HuH-7.5 (cell line): Measurements from ENCODE around the gene NEDD4.
"Not testable (repeated sequence)": the region's sequence is repeated elsewhere in the genome, so short reads cannot be mapped to it uniquely, and the experiment has no call there.

Source experiments
- DNase-seq: peaks from one replicate; pipeline ENCODE4 v3.0.0; 2011; ENCODE audit warnings: low spot score

The NEDD4 gene

DNA sequence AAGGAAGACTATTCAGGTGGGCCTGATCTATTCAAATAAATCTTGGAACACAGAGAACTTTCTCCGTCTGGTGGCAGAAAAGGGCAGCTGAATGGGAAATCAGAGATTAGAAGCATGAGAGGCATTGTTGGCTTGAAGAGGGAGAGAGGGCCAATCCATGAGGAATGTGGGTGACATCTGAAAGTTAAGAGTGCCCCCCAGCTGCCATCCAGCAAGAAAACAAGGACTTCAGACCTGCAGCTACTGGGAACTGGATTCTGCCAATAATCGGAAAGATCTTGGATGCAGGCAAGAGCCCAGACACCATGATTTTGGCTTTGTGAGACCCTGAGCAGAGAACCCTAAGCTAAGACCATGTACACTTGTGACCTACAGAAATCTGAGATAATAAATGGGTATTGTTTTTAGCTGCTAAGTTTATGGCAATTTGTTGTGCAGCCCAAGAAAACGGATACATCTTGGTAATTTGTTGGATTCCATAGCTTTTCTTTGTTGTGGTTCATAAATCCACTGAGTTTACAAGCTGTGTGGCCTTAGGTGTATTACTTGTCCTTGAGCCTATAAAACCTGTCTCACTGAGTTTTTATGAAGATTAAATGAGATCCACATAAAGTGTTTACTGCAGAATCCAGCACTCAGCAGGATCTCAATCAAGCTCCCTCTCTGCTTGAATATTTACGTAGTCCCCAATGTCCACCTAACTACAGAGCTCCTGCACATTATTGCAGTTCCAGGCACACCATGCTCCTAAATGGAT is 168.4 kb downstream of the NEDD4 start:
- no peak for DNase-seq

DNA sequence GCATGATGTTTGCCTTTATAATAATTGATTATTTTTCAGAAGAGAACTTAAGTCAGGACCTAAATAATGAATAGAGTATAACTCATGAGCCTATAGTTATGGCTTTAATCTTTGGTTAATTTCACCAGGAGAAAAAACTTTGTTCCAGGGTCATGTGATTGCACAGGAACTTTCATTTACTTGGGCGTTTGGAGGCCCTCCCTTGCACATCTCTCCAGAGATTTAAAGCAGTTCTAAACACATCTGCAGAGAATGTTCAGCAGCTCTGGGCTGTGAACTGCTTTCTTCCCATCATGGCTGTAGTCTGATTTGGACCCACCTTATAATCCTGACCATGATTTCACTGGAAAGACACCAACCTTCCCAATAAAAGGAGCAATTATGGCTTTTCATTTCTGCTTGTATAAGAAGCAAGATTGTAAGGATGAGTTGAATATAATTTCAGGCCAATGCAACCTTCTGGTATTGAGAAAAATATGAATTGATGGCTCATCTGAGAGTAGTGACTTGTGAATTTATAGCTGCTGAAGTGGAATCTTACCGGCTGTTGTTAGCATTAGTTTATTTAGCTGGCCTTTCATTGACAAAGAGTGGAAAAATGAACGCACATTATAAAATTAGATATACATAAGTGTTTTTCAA is 169.6 kb downstream of the NEDD4 start:
- no peak for DNase-seq

DNA sequence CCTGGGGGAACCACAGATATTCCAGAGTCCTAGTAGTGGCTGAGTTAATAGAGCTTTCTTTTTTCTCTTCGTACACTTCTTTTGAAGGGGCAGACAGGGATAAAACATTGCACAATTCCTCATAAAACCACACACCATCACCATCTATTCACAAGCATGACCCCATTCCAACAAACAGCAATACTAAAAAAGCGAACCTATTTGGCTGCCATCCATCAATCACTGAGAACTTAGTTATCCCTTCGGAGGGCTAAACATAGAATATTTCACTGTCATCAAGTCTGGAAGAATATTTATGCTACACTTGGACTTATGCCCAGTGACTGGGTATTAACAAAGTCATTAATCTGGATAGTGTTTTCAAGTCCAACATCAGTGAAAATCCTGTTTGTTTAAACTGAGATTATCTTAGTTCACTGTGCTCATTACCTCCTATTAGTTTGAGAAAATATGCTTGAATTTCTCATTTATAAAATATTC is 170.2 kb downstream of the NEDD4 start:
- DNase-seq = no peak

DNA sequence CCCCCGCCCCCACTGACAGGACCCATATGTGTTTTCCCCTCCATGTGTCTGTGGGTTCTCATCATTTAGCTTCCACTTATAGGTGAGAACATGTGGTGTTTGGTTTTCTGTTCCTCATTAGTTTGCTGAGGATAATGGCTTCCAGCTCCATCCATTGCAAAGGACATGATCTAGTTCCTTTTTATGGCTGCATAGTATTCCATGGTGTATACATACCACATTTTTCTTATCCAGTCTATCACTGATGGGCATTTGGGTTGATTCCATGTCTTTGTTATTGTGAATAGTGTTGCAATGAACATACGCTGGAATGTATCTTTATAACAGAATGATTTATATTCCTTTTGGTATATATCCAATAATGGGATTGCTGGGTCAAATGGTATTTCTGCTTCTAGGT is 171.7 kb downstream of the NEDD4 start:
- not testable (repeated sequence) for DNase-seq

DNA sequence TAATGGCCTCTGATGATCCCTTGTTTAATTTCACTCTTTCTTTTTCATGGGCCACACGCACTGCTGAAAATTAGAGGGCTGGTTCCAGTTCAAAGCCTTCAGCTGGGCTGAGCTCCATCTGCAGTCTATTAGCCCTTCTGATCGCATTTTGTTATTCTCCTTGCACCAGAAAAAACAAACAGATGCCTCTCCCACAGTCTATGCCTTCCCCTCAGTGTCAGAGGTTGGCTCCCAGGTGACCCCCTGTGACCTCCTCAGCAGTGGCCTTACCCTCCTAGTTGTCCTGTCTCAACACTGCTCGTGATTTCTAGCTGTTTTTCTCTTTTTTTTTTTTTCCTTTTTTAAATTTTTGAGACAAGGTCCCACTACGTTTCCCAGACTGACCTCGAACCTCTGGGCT is 173.4 kb downstream of the NEDD4 start:
- DNase-seq = no peak

DNA sequence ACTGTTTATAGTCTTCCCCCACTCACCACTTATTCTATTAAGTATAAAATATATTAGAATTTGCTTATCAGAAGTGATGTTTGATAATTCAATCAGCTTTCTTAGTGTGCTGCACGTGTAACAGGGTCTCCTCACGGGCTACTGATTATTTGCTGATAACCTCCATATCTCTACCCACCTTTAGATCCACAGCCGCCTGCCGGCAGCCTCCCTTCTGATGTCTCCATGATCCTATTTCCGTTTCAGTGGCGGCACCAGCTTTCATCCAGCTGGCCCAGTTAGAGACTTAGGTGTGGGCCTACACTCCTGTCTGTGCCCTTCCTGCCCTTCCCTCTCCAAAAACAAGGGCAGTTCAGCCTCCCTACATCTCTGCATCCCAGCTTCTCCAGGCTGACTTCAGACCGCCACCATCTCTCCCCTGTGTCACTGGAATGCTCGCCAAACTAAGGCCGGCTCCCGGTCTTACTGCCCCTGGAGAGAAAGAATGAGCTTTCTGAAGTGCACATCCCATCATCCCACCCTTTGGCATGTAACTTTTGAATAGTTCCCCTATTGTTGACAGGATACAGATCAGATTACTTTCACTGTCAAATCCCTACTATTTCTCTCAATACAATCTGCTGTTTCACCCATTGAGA is 173.9 kb downstream of the NEDD4 start:
- no peak for DNase-seq

DNA sequence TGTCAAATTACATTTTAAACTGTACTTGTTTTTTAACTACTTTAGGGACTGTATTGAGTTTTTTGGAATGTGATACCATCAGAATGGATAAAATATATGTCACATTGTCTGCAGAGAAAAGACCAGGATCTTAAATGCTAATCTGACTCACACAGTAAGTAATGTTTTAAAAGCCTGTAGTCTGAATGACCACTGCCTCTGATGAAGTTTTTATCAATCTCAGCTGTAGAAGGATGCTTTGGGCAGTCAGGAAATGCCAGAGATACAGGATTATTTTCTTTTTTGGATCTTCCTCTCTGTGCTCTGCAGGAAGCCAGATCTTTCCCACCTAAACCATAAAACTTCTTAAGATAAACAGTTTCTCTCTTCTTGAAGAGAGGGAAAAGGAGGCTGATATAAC is 177.4 kb downstream of the NEDD4 start:
- DNase-seq = no peak

DNA sequence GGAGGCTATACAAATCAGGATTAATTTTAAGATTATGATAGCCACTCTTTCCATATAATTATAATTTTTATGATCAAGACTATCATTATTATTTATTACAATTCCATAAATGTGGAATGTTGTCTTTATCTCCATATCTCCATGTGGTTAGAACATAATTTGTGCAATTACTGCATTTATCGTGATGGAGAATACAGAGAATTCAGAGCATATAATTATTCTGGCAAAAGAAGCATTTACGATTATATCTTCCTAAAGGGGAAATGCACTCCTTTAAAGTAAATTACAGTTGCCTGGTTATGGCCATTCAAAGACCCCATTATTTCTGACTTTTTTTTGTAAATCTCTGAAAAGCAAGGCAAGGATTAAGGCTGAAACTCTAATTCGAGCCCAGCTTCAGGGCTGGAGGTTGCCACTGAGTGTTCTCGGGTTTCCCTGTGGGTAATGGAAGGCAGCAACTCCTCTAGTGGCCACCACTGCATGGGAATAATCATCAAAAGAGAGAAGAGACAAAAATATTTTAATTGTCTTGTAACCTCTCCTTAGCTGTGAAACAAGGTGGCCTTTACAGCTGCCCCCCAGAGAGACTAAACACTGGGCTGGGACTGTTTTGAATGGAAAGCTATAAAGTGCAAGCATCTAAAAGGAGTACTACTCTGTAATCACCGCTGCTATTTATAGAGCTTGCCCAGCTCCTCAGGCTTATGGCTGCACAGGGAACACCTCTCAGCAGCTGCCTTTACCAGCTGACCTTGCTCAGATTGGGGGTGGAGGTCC is 190.6 kb downstream of the NEDD4 start:
- no peak for DNase-seq

DNA sequence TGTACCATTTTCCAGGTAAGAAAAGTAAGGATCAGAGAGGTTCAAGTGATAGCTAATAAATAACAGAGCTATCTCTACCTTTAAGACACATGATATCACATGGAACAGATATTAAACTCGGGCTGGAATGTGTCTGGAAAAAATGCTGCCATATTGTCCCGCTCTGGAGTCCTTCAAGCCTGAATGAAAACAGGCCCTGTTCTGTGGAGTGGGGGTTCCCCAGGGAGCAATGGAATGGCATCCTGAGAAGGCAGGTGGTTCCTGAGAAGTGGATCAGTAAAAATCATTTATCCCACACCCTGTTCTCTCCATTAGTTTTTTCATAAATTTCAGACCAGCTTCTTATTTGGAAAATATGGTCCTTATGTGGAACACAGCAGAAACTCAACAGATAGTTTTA is 193.2 kb downstream of the NEDD4 start:
- no peak for DNase-seq

DNA sequence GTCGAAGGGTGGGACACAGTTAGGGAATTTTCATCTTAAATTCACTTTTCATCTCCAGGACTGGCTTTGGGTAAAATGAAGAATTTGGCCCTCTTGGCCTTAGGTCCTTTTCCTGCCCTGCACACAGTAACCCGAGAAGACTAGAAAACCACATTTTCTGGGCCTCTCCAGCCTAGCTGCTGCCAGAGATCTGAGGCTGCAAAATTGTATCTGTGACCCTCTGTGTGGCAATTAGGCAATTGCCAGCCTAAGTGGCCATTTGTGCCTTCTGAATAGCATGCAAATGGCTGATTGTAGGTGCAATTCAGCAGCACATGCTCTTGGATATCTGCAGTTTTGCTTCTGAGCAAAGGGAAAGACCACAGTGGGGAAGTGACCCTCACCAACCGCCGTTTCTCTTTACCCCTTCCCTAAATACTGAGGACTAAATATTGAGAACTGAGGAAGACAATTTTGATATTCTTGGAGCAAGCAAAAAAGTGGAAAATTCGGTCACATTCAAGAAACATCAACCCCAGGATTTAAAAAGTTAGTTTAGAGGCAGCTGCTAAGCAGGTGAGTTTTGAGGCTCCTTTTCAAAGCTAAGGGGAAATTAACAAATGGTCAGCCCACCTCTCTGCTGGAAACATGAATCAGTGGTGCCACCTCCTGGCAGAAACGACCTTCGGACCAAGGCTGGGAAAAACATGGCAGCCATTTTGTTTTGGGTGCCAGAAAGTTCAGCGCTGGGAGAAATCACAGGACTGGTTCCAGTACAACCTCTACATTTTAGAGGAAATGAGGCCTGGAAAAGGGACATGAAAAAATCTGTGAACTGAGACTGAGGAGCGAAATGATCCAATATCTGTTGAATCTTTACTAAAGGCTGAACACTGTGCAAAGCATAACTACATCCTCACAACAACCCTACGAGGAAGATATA is 193.9 kb downstream of the NEDD4 start:
- DNase-seq = peak; percentile 32

DNA sequence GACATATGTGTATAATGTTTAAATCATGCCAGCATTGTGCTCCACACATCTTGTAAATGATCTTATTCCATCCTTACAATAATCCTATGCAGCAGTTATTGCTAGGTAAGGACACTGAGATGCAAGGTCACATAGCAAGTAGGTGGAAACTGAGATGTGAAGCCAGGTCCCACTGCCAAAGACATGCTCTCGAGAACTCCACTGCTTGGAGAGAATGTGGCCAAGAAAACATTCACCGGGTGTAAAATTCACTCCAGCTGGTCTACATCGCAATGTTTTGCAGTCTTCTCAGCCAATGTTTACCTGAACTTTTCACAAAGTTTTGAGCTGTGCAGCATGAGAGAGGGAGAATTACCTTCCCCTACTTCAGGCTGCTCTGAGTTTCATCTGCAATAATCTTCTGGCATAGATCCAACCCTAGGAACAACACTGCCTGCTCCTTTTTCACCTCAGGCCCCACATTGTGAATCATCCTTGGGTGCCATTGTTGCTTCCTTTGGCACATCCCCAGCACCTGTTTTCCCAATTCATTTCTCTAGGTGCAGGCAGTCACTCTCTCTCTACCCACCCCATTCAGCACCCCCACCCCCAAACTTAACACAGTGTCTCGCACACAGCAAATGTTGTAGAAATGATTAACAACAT is 197.0 kb downstream of the NEDD4 start:
- DNase-seq = no peak

DNA sequence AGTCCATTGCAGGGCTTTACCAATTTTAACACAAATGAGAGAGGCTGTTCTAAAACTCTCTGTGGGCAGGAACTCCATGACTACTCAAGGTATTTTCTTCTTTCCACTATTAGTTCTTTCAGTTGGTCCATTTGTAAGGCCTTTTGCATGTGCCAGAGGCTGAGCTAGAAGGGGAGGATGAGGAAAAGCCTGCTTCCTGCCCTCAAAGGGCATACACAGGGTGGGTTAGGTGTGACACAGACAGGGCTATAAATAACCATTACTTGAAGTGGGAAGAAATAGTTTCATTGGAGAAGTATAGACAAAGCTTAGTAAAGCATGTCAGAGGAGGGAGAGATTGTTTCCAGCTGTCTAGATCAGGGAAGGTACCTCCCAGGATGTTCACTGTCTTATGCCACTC is 198.4 kb downstream of the NEDD4 start:
- DNase-seq = no peak

DNA sequence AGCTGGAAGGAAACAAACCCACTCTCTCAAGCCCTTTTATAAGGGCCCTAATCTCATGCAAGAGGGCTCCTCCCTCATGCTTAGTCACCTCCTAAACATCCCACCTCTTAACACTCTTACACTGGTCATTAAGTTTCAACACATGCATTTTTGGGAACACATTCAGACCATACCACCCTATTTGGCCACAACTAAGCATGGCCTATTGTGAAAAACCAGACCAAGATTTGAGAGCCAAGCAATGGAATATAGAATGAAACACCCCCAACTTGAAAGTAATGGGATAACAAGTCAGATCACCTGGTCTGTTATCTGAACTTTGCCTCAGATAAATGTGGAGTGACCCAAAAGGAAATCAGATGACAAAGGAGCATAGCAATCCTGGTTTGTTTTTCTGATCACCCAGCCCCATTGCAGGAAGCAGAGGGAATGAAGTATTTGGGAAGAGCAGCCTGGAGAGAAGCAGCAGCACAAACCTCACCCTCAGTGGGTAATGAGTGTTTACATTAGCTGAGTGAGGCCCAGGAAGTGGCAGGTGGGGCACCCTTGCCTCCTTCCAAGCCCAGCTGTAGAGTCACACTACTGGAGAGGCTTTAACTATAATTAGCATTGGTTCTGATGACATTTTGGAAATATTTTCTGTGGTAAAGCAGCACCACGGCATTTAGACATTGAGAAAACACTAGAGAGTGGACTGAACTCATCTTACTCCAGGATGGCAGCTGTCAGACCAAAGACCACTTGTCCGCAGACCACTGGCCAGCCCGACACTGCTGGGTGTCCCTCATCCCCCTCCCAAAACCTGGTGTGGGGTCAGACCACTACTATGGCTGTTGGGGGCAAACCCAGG is 201.6 kb downstream of the NEDD4 start:
- DNase-seq = no peak

DNA sequence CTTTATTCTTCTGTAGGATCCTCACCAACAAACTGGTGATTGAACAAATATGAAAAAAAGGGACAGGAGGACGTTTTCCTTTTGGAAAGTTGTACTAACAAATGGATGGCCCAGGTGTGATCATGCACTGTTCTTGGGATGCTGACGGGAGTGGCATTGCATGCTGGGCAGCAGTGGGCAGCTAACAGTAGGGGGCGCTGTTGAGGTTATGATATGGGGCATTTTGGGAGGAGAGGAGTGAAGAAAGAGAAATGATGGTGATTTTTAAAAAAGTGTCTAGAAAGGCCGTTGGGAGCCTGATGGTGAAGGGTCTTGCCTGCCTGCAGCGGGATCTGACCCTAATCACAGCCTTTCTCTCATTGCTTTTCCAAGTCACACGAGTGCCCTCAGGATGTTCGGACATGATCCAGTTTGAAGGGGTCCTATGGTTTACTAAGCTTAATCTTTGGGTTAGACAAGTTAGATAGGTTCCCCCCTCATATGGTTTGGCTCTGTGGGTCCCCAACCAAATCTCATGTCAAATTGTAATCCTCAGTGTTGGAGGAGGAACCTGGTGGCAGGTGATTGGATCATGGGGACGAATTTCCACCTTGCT is 204.2 kb downstream of the NEDD4 start:
- DNase-seq = peak; percentile 22

DNA sequence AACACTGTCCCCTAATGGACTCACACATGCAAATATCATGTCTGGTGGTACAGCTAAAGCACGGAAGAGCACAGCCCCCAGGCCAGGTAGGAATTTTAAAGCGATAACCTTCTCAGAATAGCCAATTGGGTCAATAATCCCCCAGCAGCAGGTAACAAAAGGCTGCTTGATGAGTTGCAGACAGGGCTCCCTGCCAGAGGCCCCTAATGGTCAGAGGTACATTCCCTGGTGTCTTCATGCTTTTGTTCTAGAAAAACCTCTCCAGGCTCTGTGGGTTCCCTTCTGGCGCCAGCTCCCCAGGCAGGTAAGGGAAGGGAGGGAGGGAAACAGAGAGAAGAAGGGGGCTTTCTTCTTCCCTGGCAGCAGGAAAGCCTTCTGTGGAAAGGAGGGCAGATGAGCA is 207.1 kb downstream of the NEDD4 start:
- DNase-seq = no peak

DNA sequence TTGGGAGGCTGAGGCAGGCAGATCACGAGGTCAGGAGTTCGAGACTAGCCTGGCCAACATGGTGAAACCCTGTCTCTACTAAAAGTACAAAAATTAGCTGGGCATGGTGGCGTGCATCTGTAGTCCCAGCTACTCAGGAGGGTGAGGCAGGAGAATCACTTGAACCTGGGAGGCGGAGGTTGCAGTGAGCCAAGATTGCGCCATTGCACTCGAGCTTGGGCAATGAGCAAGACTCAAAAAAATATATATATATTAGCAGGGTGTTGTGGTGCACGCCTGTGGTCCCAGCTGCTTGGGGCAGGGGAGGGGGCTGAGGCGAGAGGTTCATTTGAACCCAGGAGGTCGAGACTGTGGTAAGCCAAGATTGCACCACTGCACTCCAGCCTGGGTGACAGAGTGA is 207.8 kb downstream of the NEDD4 start:
- DNase-seq = not testable (repeated sequence)

DNA sequence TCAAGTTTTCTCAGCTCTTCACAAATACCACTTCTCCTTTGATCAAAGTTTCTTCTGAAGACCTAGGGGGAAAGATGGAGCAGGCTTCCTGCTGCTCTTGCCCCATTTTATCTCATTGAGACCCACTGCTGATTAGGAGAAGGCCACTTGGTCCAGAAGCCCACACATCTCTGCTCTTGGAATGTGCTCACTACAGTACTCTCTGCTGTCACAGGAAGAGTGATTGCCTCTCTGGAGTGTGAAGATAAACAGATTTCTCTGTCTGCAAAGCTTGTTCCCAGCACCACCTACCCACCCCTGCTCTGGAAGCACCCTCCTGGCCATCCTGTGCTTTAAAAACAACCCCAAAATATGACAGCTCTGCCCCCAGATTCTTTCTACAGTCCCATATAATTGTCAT is 209.1 kb downstream of the NEDD4 start:
- no peak for DNase-seq

DNA sequence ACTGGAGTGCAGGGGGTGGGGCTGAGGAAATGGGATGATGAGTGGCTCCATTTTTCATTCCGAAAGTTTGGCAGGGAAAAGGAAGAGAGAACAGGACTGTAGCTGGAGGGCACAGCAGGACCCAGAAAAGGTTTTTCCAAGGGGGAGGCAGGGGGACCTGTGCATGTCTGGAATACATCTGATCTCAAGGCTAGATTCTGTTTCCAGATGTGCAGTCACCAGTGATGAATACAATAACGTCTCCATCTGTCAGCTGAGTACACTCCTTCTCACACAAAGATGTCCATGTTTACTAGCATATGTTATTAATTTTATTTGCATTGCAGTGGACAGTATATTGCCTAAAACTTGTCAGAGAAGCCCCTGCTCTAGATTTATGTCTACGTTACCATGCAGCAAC is 210.5 kb downstream of the NEDD4 start:
- DNase-seq = no peak

DNA sequence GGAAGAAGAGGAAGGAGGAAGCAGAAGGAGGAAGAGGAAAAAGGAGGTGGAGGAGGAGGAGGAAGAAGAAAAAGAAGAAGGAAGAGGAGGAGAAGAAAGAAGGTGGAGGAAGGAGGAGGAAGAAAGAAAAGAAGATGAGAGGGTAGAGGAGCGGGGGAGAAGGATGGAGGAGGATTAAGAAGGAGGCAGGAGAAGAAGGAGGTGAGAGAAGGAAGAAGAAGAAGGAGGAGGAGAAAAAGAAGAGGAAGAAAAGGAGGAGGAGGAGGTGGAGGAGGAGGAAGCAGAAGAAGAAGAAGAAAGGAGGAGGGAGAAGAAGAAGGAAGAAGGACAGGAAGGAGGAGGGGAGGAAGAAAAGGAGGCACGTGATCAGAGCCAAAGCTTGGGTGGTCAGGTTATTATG is 213.1 kb downstream of the NEDD4 start:
- DNase-seq = no peak

DNA sequence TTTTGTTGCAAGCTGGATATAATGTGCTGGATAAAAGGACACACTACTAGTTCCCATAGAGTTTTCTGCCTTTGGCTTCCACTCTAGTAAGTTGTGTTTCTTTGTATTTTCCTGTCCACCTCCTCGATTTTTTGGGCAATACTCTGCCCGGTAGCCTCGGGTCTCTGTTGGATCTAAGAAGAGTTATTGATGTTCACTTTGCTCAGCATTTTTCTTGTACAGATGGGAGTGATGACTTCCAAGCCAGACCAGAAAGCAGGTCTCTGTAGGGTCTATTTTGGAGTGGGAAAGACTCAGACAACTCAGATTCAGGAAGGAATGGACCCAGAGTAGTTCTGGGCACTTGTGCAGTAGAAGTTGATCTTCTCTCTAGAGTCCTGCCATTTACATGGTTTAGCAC is 214.5 kb downstream of the NEDD4 start:
- DNase-seq = no peak
